Measurements from ENCODE around the gene SESN2.

Gene SESN2

DNA sequence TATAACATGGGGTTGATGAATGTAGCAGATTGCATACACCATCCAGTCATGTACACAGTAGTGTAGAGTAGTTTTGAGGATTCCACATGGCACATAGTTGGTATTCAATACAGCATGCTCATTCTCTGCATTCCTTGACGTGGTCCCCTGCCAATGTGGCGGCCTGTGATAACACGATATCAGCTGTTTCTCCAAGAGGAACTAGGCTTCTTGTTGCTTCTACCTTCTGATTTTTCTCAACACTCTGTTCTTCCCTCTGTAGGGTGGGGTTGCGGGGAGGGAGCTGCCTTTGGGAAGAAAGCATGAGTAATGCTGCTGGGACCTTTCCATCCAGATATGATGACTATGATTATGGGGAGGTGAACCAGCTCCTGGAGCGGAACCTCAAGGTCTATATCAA lies 19.4 kb downstream of the SESN2 start:
- TF ChIP-seq, protein P1, sequence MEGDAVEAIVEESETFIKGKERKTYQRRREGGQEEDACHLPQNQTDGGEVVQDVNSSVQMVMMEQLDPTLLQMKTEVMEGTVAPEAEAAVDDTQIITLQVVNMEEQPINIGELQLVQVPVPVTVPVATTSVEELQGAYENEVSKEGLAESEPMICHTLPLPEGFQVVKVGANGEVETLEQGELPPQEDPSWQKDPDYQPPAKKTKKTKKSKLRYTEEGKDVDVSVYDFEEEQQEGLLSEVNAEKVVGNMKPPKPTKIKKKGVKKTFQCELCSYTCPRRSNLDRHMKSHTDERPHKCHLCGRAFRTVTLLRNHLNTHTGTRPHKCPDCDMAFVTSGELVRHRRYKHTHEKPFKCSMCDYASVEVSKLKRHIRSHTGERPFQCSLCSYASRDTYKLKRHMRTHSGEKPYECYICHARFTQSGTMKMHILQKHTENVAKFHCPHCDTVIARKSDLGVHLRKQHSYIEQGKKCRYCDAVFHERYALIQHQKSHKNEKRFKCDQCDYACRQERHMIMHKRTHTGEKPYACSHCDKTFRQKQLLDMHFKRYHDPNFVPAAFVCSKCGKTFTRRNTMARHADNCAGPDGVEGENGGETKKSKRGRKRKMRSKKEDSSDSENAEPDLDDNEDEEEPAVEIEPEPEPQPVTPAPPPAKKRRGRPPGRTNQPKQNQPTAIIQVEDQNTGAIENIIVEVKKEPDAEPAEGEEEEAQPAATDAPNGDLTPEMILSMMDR (IDR thresholded peaks at IDR 0.05), result no peak
- H3K27ac Mint-ChIP-seq, result no peak overlapping the region
- peaks cover 49% of the 10 kb centered on the region for H3K36me3 Mint-ChIP-seq (ENCODE audit: low read depth)
- no peak overlapping the region for H3K4me3 Mint-ChIP-seq
- H3K27me3 Mint-ChIP-seq (ENCODE audit: low read depth, poor library complexity), result no peaks in the 10 kb centered on the region
- DNase-seq, result no peak
- no peaks in the 10 kb centered on the region for H3K9me3 Mint-ChIP-seq
- peaks cover 5% of the 10 kb centered on the region for H3K4me1 Mint-ChIP-seq

DNA sequence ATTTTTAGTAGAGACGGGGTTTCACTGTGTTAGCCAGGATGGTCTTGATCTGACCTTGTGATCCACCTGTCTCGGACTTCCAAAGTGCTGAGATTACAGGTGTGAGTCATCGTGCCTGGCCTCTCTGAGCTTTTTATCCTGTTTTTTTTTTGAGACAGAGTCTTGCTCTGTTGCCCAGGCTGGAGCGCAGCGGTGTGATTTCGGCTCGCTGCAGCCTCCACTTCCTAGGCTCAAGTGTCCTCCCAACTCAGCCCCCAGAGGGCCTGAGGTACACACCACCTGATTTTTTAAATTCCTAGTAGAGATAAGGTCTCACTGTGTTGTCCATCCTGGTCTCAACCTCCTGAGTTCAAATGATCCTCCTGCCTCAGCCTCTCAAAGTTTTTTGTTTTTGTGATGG lies 20.4 kb downstream of the SESN2 start:
- peaks cover 48% of the 10 kb centered on the region for H3K36me3 Mint-ChIP-seq (ENCODE audit: low read depth)
- TF ChIP-seq, protein P1 (IDR thresholded peaks at IDR 0.05), result no peak
- H3K27ac Mint-ChIP-seq, result no peak overlapping the region
- H3K4me1 Mint-ChIP-seq, result no peaks in the 10 kb centered on the region
- H3K4me3 Mint-ChIP-seq, result no peak overlapping the region
- no peaks in the 10 kb centered on the region for H3K27me3 Mint-ChIP-seq (ENCODE audit: low read depth, poor library complexity)
- DNase-seq, result no peak
- no peaks in the 10 kb centered on the region for H3K9me3 Mint-ChIP-seq

DNA sequence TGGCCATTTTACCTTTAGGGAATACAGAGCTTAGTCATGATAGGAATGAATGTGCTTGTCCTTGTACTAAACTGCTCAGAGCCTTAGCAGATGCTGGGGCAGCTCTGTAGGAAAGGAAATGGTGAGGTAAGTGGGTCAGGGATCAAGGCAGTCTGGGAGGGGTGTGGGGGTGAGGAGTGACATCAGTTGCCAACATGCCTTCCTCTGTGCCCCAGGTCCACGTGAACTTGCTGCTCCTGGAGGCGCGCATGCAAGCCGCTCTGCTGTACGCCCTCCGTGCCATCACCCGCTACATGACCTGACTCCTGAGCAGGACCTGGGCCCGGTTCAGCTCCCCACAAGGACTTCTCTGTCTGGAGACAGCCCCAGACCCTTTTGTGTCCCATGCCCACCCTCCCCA lies 21.2 kb downstream of the SESN2 start:
- no peaks in the 10 kb centered on the region for H3K4me1 Mint-ChIP-seq
- peaks cover 41% of the 10 kb centered on the region for H3K36me3 Mint-ChIP-seq (ENCODE audit: low read depth)
- H3K27me3 Mint-ChIP-seq (ENCODE audit: low read depth, poor library complexity), result no peaks in the 10 kb centered on the region
- H3K4me3 Mint-ChIP-seq, result no peak overlapping the region
- DNase-seq, result no peak
- H3K27ac Mint-ChIP-seq, result no peak overlapping the region
- H3K9me3 Mint-ChIP-seq, result no peaks in the 10 kb centered on the region
- TF ChIP-seq, protein P1 (IDR thresholded peaks at IDR 0.05), result no peak

DNA sequence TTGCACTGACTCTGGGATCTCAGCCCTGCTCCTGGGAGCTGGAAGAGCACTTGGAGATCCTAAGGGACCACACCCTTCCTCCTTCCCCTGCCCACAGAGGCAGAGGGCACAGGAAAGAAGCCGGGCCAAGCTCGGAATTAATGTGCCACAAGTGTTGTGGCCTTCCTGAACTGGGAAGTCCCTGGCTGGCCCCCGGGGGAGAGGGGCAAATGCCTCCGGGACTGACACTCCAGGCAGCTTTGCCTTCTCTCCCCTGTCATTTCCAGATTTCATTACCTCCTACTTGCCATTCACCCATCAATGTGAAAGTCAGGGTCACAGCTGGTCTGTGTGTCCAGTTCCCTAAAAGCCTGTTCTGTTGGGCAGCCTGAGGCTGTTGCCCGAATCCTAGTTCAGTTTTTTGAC lies 21.7 kb downstream of the SESN2 start:
- H3K9me3 Mint-ChIP-seq, result no peaks in the 10 kb centered on the region

DNA sequence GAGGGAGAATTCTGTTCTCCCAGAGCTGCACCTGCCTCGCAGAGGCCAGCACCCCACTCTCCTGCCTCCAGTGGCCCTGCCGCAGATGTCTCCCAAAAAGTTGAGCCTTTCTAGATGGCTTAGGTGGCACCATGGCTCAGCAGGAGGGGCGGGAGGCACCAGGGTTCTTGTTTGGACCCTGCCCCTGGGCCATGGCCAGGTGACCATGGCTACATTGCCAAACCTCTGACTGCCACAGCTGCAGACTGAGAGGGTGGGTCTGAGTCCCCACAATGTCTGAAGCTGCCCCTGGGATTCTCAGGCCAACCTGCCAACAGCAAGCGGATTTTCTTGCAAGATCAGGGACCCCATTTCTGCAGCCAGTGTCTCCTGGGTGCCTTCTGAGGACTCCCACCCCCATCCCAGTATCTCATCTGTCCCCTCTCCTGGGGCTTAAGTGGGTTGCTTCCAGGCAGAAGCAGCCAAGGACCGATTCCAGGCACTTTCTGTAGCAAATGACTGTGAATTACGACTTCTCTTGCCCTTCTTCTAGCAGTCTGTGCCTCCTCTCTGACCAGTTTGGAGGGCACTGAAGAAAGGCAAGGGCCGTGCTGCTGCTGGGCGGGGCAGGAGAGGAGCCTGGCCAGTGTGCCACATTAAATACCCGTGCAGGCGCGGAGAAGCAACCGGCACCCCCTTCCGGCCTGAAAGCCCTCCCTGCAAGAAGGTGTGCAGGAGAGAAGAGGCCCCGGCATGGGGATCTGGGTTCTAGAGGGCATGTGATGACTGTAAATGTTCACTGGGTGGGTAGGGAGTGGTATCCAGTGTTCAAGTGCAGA lies 22.5 kb downstream of the SESN2 start:
- Mint-ChIP-seq H3K4me3 (no peak overlapping the region), H3K27ac (no peak overlapping the region), H3K4me1 (no peaks in the 10 kb centered on the region), H3K9me3 (no peaks in the 10 kb centered on the region), H3K27me3 (ENCODE audit: low read depth, poor library complexity) (no peaks in the 10 kb centered on the region), H3K36me3 (ENCODE audit: low read depth) (peaks cover 41% of the 10 kb centered on the region)
- TF ChIP-seq, protein P1 (IDR thresholded peaks at IDR 0.05), result no peak
- no peak for DNase-seq

More for the DNA sequence above, 21.7 kb downstream of the SESN2 start:
- no peak overlapping the region for H3K4me3 Mint-ChIP-seq
- no peaks in the 10 kb centered on the region for H3K4me1 Mint-ChIP-seq
- peak overlapping the region; percentile 79 for H3K27ac Mint-ChIP-seq
- TF ChIP-seq, protein P1 (IDR thresholded peaks at IDR 0.05), result no peak
- no peaks in the 10 kb centered on the region for H3K27me3 Mint-ChIP-seq (ENCODE audit: low read depth, poor library complexity)
- no peak for DNase-seq
- H3K36me3 Mint-ChIP-seq (ENCODE audit: low read depth), result peaks cover 41% of the 10 kb centered on the region

Data from nephron progenitor cell (in vitro differentiated cells).